Osteoblast (primary cell): ENCODE results near the gene CEP162. TPM values are rescaled to one million over a fixed set of nuclear protein-coding genes. Genes with fewer than 3 reads are reported as not detected.
"Not testable (repeated sequence)": the region's sequence is repeated elsewhere in the genome, so short reads cannot be mapped to it uniquely, and the experiment has no call there.

Experiments used
- DNase-seq: peaks from one replicate; pipeline ENCODE4 v3.0.0; 2011; ENCODE audit warnings: low spot score, mixed read lengths; ENCODE audit not compliant: insufficient read length; ENCODE audit errors: missing footprints
- H2AFZ ChIP-seq: 2 replicates; pipeline ENCODE4 v1.6.0; 2011; ENCODE audit warnings: mild to moderate bottlenecking, low read length
- H3K27ac ChIP-seq: 2 replicates; pipeline ENCODE4 v1.5.1; 2011; ENCODE audit warnings: mild to moderate bottlenecking, low read depth, low read length, moderate library complexity
- H3K27me3 ChIP-seq: 2 replicates; pipeline ENCODE4 v1.6.0; 2012; ENCODE audit warnings: mild to moderate bottlenecking, control low read depth, inconsistent platforms, low read length, moderate library complexity; ENCODE audit not compliant: insufficient read depth
- H3K36me3 ChIP-seq: 2 replicates; pipeline ENCODE4 v1.5.1; 2011; ENCODE audit warnings: mild to moderate bottlenecking, low read length, control low read depth, moderate library complexity; ENCODE audit not compliant: insufficient read depth
- H3K4me1 ChIP-seq: 2 replicates; pipeline ENCODE4 v1.5.1; 2011; ENCODE audit warnings: mild to moderate bottlenecking, low read length, control low read depth, moderate library complexity; ENCODE audit not compliant: insufficient read depth
- H3K4me2 ChIP-seq: 2 replicates; pipeline ENCODE4 v1.6.0; 2011; ENCODE audit warnings: mild to moderate bottlenecking, low read length; ENCODE audit not compliant: insufficient read depth
- H3K4me3 ChIP-seq: fragments of 200-600 bp; sonication (generic); 3 replicates; pipeline ENCODE4 v1.5.1; 2012; ENCODE audit warnings: mild to moderate bottlenecking, low read length, inconsistent platforms; ENCODE audit not compliant: insufficient read depth
- H3K79me2 ChIP-seq: 2 replicates; pipeline ENCODE4 v1.6.0; 2012; ENCODE audit warnings: mild to moderate bottlenecking, low read length, control low read depth, inconsistent platforms; ENCODE audit not compliant: insufficient read depth
- H3K9me3 ChIP-seq: 2 replicates; pipeline ENCODE4 v1.5.1; 2011; ENCODE audit warnings: low read depth, low read length, control low read depth
- H4K20me1 ChIP-seq: 2 replicates; pipeline ENCODE4 v1.6.0; 2012; ENCODE audit warnings: mild to moderate bottlenecking, low read length, control low read depth; ENCODE audit not compliant: insufficient read depth
- total RNA-seq: library from RNA; depleted of rRNA; stranded (reverse); fragments of >200 nt; gene quantifications from 2 replicates; pipeline ENCODE4 v1.2.3, GENCODE V29; 2012
- TF ChIP-seq, protein P1 (sequence below): IDR thresholded peaks from 2 replicates; pipeline ENCODE4 v1.5.1; 2011; ENCODE audit warnings: mild to moderate bottlenecking, low read depth, low read length, moderate library complexity; ENCODE audit errors: extremely low read depth

Gene CEP162
- total RNA-seq, 1 donor: 17.0 TPM

GRCh38 chr6:84089081-84089480, 138.4 kb downstream of the CEP162 start:
- Histone ChIP-seq H2AFZ (no peak overlapping the region), H3K27ac (no peak overlapping the region), H3K4me1 (no peaks in the 10 kb centered on the region), H3K4me2 (no peak overlapping the region), H3K36me3 (no peaks in the 10 kb centered on the region), H3K79me2 (no peaks in the 10 kb centered on the region), H3K9me3 (peaks cover 2% of the 10 kb centered on the region), H4K20me1 (no peaks in the 10 kb centered on the region), H3K27me3 (no peaks in the 10 kb centered on the region), H3K4me3 (no peak overlapping the region)
- TF ChIP-seq, protein P1, sequence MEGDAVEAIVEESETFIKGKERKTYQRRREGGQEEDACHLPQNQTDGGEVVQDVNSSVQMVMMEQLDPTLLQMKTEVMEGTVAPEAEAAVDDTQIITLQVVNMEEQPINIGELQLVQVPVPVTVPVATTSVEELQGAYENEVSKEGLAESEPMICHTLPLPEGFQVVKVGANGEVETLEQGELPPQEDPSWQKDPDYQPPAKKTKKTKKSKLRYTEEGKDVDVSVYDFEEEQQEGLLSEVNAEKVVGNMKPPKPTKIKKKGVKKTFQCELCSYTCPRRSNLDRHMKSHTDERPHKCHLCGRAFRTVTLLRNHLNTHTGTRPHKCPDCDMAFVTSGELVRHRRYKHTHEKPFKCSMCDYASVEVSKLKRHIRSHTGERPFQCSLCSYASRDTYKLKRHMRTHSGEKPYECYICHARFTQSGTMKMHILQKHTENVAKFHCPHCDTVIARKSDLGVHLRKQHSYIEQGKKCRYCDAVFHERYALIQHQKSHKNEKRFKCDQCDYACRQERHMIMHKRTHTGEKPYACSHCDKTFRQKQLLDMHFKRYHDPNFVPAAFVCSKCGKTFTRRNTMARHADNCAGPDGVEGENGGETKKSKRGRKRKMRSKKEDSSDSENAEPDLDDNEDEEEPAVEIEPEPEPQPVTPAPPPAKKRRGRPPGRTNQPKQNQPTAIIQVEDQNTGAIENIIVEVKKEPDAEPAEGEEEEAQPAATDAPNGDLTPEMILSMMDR: no peak
- DNase-seq: no peak

GRCh38 chr6:84086545-84087429, 140.7 kb downstream of the CEP162 start:
- TF ChIP-seq, protein P1: no peak
- H2AFZ ChIP-seq: no peak overlapping the region
- H3K4me3 ChIP-seq: no peak overlapping the region
- no peaks in the 10 kb centered on the region for H3K27me3 ChIP-seq
- H4K20me1 ChIP-seq: no peaks in the 10 kb centered on the region
- DNase-seq: no peak
- H3K36me3 ChIP-seq: no peaks in the 10 kb centered on the region
- no peaks in the 10 kb centered on the region for H3K79me2 ChIP-seq
- no peak overlapping the region for H3K27ac ChIP-seq
- H3K4me2 ChIP-seq: no peak overlapping the region
- H3K9me3 ChIP-seq: no peaks in the 10 kb centered on the region
- H3K4me1 ChIP-seq: no peaks in the 10 kb centered on the region

GRCh38 chr6:84086056-84086455, 141.4 kb downstream of the CEP162 start:
- no peak overlapping the region for H3K27ac ChIP-seq
- H3K9me3 ChIP-seq: no peaks in the 10 kb centered on the region
- TF ChIP-seq, protein P1: no peak
- no peaks in the 10 kb centered on the region for H3K27me3 ChIP-seq
- H3K4me3 ChIP-seq: no peak overlapping the region
- no peaks in the 10 kb centered on the region for H3K79me2 ChIP-seq
- no peak overlapping the region for H3K4me2 ChIP-seq
- H2AFZ ChIP-seq: no peak overlapping the region
- no peak for DNase-seq
- H3K4me1 ChIP-seq: no peaks in the 10 kb centered on the region
- H4K20me1 ChIP-seq: no peaks in the 10 kb centered on the region
- H3K36me3 ChIP-seq: no peaks in the 10 kb centered on the region

- H3K27me3 ChIP-seq, H3K79me2 ChIP-seq, DNase-seq, H3K4me3 ChIP-seq, H2AFZ ChIP-seq, H3K9me3 ChIP-seq, H3K36me3 ChIP-seq, H3K27ac ChIP-seq, H3K4me2 ChIP-seq, H4K20me1 ChIP-seq, H3K4me1 ChIP-seq: not testable (repeated sequence)
These were observed 142.7 kb downstream of the CEP162 start for GRCh38 chr6:84084705-84085104.
